HepG2 (cell line): ENCODE results near the gene ING1.

ENCODE experiments used
- CEBPB ChIP-seq: IDR thresholded peaks from 2 replicates; pipeline ENCODE4 v1.6.1; 2011; ENCODE audit warnings: low read depth, low read length, improper control_type of control experiment, borderline replicate concordance
- DZIP1 ChIP-seq: sonication (generic); formaldehyde crosslinking; IDR thresholded peaks from 2 replicates; pipeline ENCODE4 v1.5.0; 2020; ENCODE audit warnings: mild to moderate bottlenecking, missing genetic modification reagents
- HNRNPUL1 ChIP-seq: fragments of 200-400 bp; formaldehyde crosslinking; IDR thresholded peaks from 2 replicates; pipeline ENCODE4 v1.6.1; 2017; ENCODE audit warnings: low read depth, mild to moderate bottlenecking, low read length, moderate library complexity
- ZNF253 ChIP-seq: sonication (generic); formaldehyde crosslinking; IDR thresholded peaks from 2 replicates; pipeline ENCODE4 v1.8.0; 2022; ENCODE audit warnings: mild to moderate bottlenecking, missing genetic modification reagents, borderline replicate concordance
- TF ChIP-seq, protein P1 (sequence below): sonication (generic); formaldehyde crosslinking; IDR thresholded peaks from 2 replicates; pipeline ENCODE4 v1.5.0; 2020; ENCODE audit warnings: mild to moderate bottlenecking, missing genetic modification reagents, moderate library complexity

- TF ChIP-seq, protein P1, sequence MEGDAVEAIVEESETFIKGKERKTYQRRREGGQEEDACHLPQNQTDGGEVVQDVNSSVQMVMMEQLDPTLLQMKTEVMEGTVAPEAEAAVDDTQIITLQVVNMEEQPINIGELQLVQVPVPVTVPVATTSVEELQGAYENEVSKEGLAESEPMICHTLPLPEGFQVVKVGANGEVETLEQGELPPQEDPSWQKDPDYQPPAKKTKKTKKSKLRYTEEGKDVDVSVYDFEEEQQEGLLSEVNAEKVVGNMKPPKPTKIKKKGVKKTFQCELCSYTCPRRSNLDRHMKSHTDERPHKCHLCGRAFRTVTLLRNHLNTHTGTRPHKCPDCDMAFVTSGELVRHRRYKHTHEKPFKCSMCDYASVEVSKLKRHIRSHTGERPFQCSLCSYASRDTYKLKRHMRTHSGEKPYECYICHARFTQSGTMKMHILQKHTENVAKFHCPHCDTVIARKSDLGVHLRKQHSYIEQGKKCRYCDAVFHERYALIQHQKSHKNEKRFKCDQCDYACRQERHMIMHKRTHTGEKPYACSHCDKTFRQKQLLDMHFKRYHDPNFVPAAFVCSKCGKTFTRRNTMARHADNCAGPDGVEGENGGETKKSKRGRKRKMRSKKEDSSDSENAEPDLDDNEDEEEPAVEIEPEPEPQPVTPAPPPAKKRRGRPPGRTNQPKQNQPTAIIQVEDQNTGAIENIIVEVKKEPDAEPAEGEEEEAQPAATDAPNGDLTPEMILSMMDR (CRISPR knock-in tag): no peak
- TF ChIP-seq HNRNPUL1 (no peak), DZIP1 (CRISPR knock-in tag) (no peak), CEBPB (no peak), ZNF253 (CRISPR knock-in tag) (no peak)
Measured at GRCh38 chr13:110676595-110677587, 36.6 kb upstream of the ING1 start.
